OCI-M1 (cell line): ENCODE results near the gene DUSP16.
"Not testable (repeated sequence)": the region's sequence is repeated elsewhere in the genome, so short reads cannot be mapped to it uniquely, and the experiment has no call there.

ENCODE experiments used
- DNase-seq: peaks from one replicate; lab custom pipeline; 2025; lab: John Stamatoyannopoulos, UW

Gene DUSP16

GRCh38 chr12:12521888-12522287, 40.8 kb downstream of the DUSP16 start:
- DNase-seq: no peak

GRCh38 chr12:12521044-12521485, 41.6 kb downstream of the DUSP16 start:
- no peak for DNase-seq

- no peak for DNase-seq
Measured at GRCh38 chr12:12520273-12520672, 42.4 kb downstream of the DUSP16 start.

GRCh38 chr12:12519354-12519998, 43.2 kb downstream of the DUSP16 start:
- no peak for DNase-seq

GRCh38 chr12:12518919-12519318, 43.7 kb downstream of the DUSP16 start:
- no peak for DNase-seq

- no peak for DNase-seq
Measured at GRCh38 chr12:12518464-12518845, 44.2 kb downstream of the DUSP16 start.

- DNase-seq: no peak
Measured at GRCh38 chr12:12513416-12514006, 49.2 kb downstream of the DUSP16 start.

GRCh38 chr12:12511895-12512711, 50.6 kb downstream of the DUSP16 start:
- DNase-seq: no peak

GRCh38 chr12:12511021-12511783, 51.5 kb downstream of the DUSP16 start:
- no peak for DNase-seq

GRCh38 chr12:12510551-12510950, 52.1 kb downstream of the DUSP16 start:
- no peak for DNase-seq

- DNase-seq: no peak
Measured at GRCh38 chr12:12510141-12510540, 52.5 kb downstream of the DUSP16 start.

- no peak for DNase-seq
Measured at GRCh38 chr12:12508612-12509011, 54.1 kb downstream of the DUSP16 start.

GRCh38 chr12:12507121-12507520, 55.5 kb downstream of the DUSP16 start:
- DNase-seq: no peak

GRCh38 chr12:12506496-12506890, 56.2 kb downstream of the DUSP16 start:
- no peak for DNase-seq

- peak; percentile 69 for DNase-seq
Measured at GRCh38 chr12:12505544-12506495, 56.8 kb downstream of the DUSP16 start.

- DNase-seq: no peak
Measured at GRCh38 chr12:12503384-12504078, 59.1 kb downstream of the DUSP16 start.

- no peak for DNase-seq
Measured at GRCh38 chr12:12502815-12503151, 59.9 kb downstream of the DUSP16 start.

- not testable (repeated sequence) for DNase-seq
Measured at GRCh38 chr12:12502130-12502814, 60.4 kb downstream of the DUSP16 start.

- no peak for DNase-seq
Measured at GRCh38 chr12:12501121-12501520, 61.5 kb downstream of the DUSP16 start.
